ENCODE measurements around the gene KDM7A.
A peak's percentile ranks its signal among the peaks of the same experiment; 100 is the strongest.
"Not testable (repeated sequence)": the region's sequence is repeated elsewhere in the genome, so short reads cannot be mapped to it uniquely, and the experiment has no call there.

The KDM7A gene

GRCh38 chr7:140176811-140177702 is at the start of gene KDM7A:
KDM7A (minus strand) TSS chr7:140176983; CDS start chr7:140176937, 46 bp downstream.
- peak; percentile 78 for DNase-seq (ENCODE audit: low read depth)

- DNase-seq (ENCODE audit: low read depth), result no peak
Measured at GRCh38 chr7:140225562-140226249, 48.9 kb upstream of the KDM7A start.

GRCh38 chr7:140223515-140224221 is 46.9 kb upstream of the KDM7A start:
- no peak for DNase-seq (ENCODE audit: low read depth)

DNA sequence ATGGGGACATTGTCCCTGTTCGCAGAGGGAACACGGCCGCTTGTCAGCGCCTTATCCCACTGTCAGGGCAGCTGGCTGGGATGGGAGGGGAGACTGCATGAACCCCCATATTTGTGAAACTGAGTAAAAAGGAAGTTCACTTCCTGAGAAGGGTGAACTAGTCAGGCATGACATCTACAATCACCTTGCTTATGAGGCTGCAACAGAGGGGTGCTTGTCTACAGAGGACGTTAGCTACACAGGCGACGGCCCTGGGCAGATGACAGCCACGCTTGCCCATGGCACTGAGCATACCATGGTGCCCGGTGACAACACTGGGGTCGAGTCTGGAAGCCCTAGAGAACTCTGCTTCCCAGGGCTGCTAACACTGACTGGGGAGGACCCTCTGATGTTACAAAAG is 46.0 kb upstream of the KDM7A start:
- no peak for DNase-seq (ENCODE audit: low read depth)

DNA sequence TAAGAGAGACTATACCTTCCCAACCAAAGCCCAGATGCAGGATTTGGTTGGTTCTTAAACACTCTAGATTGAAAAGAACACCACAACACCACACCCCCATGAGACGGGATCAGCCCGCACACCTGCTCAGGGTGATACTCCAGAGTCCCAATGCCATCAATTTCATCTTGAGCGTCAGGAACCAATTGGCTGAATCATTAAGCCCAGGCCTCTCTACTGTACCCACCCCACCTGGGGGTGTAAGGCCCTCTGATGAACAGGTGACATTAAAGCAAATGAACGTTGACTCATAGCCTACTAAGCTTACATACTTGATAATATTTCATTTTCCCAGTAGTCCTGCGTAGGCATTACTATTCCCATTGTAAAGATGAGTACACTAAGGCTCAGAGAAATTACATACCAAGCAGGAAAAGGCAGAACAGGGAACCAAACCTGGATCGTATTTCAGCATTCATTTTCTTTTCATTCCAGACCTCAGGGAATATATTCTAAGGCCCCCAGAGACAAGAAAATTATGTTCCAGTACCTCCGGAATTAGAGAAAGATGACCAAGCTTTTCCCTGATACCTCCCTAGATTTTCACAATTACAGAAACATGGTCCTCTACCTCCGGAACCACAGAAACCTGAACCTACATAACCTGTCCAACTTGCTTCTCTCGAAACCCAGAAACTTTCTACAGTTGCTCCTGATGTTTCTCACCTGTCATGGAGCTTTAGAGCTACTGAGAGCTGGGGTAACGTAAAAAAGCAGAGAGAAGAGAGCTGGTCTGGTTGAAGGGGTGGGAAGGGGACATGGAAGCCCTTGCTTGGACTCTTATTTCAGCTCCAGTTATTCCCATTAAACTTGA is 43.1 kb upstream of the KDM7A start:
- DNase-seq (ENCODE audit: low read depth), result no peak

DNA sequence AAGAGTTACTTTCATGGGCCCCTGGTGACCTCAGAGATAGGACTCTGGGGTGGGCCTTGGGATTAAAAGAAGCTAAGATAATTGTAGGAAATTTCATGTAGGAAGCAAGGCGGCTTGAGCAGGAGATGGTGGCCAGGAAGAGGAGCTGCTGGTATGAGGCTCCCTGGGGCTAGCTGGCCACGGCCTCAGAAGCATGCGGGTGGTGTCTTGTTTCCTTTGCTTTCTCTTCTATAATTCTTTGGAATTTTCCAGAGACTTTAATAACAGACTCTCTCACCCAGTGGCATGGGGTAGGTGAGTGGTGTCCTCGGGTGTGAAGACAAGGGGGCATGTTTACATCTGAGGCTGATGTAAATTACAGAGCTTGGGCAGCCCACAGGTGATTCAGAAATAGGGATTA is 41.9 kb upstream of the KDM7A start:
- DNase-seq (ENCODE audit: low read depth), result no peak

- DNase-seq (ENCODE audit: low read depth), result no peak
Measured at GRCh38 chr7:140217750-140218501, 41.1 kb upstream of the KDM7A start.

GRCh38 chr7:140215281-140215680 is 38.5 kb upstream of the KDM7A start:
- no peak for DNase-seq (ENCODE audit: low read depth)

- no peak for DNase-seq (ENCODE audit: low read depth)
Measured at GRCh38 chr7:140214075-140214684, 37.4 kb upstream of the KDM7A start.

GRCh38 chr7:140213684-140214074 is 36.9 kb upstream of the KDM7A start:
- DNase-seq (ENCODE audit: low read depth), result no peak

- no peak for DNase-seq (ENCODE audit: low read depth)
Measured at GRCh38 chr7:140212100-140212881, 35.5 kb upstream of the KDM7A start.

DNA sequence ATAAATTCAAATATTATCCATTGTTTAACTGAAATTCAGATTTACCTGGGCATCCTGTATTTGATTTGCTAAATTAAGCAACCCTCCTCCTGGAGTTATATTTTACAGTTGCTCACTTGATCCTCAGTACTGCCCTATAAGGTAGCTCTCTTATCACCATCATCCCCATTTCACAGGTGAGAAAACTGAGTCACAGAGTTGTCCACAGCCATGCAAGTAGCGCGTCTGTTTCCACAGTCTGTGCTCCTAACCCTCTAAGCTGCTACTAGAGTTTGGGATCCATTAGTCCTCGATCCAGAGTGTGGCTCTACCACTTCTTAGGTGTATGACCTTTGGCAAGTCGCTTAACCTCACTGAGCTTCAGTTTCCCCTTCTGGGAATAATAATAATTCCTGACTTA is 34.9 kb upstream of the KDM7A start:
- no peak for DNase-seq (ENCODE audit: low read depth)

DNA sequence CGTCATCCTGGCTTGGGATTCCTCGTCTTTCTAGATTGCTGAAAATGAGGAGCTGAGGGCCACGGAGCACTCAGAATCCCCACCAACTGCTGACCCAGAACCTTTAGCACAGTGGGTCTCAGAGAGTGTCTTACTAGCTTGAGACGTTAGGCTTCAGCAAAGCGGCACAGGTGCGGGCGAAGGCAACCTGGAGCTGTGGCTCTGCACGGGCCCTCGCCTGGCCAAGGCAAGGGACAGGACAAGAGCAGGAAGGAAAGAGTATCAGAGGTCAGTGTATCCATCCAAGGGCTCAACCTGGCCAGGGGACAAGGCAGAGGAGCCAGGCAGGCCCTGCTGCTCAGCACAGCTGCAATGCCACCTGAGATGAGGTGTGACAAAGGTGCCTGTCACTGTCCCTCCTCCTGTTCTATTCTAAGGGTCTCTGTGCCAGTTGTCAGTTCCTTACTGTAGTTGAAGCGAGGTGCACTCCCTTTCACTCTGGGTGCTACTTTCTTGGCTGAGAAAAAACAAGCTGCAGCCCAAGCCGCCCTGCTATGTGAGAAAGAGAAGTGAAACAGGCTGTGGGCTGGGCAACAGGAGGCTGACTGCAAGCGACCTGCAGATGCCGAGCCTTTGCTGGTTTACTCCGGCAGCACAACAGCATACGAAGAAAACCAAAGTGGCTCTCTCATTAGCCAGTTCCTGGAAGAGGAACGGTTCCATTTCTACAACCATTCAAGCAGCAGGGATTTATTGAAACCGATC is 33.3 kb upstream of the KDM7A start:
- DNase-seq (ENCODE audit: low read depth), result no peak

- DNase-seq (ENCODE audit: low read depth), result no peak
Measured at GRCh38 chr7:140206616-140207389, 30.0 kb upstream of the KDM7A start.

GRCh38 chr7:140205600-140205999 is 28.8 kb upstream of the KDM7A start:
- DNase-seq (ENCODE audit: low read depth), result no peak

DNA sequence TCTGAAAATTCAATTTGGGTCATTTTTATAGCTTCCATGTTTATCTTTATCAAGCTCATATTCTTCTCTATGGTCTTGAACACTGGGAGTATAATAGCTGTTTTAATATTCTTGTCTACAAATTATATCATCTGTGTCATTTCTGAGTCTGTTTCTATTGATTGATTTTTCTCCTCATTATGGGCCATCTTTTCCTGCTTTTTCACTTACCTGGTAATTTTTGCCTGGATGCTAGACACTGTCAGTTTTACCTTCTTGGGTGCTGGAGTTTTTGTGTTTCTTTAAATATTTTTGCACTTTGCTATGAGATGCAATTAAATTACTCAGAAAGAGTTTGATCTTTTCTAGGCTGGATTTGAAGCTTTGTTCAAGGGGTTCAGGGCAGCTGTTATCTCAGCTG is 26.8 kb upstream of the KDM7A start:
- DNase-seq (ENCODE audit: low read depth), result no peak

DNA sequence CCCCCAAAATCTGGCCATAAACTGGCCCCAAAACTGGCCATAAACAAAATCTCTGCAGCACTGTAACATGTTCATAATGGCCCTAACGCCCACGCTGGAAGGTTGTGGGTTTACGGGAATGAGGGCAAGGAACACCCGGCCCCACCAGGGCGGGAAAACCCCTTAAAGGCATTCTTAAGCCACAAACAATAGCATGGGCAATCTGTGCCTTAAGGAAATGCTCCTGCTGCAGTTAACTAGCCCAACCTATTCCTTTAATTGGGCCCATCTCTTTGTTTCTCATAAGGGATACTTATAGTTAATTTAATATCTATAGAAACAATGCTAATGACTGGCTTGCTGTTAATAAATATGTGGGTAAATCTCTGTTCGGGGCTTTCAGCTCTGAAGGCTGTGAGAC is 26.2 kb upstream of the KDM7A start:
- DNase-seq (ENCODE audit: low read depth), result not testable (repeated sequence)

DNA sequence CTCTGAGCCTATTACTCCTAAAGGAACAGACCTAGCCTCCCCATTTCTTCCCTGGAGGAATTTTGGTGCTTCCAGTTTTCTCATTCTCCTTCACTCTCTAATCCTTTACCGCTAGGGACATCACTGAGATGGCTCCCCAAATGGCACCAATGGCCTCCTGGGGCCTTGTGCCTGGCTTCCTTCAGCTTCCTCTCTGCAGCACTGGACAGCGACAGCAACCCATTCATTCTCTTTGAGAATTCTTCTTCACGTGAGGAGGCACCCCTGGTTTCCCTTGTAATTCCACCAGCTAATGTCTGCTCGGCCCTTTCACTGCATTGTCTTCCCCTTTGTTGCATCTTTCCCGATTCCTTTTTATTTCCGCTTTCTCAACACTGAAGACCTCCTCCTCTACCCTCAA is 24.6 kb upstream of the KDM7A start:
- DNase-seq (ENCODE audit: low read depth), result no peak

Measured in stimulated activated CD8-positive, alpha-beta memory T cell treated with anti-CD3 and anti-CD28 coated beads, Interleukin-15, amount 100 ng/mL, for 24 hours (primary cell).